SK-N-SH (cell line): Measurements from ENCODE around the gene DPYSL4. TPM values are rescaled to one million over a fixed set of nuclear protein-coding genes. Genes with fewer than 3 reads are reported as not detected.

Experiments
- CTCF ChIA-PET: fragments of 300-600, 350-600 bp; formaldehyde crosslinking; extraction: SDS; loops from one replicate; lab custom pipeline; 2021; lab: Yijun Ruan, JAX
- POLR2A ChIA-PET: fragments of 350-600 bp; sonication (Branson Sonifier 250); formaldehyde crosslinking; extraction: SDS; loops from one replicate; lab custom pipeline; 2020; ENCODE audit warnings: antibody characterized with exemption, inconsistent platforms; lab: Yijun Ruan, JAX
- DNase-seq: peaks from one replicate; pipeline ENCODE4 v3.0.0; 2012
- H2AFZ ChIP-seq: fragments of 200-600 bp; sonication (generic); 2 replicates; pipeline ENCODE4 v1.8.1; 2016; ENCODE audit warnings: antibody characterized with exemption, mild to moderate bottlenecking, low read depth
- H3F3A ChIP-seq: fragments of 200-600 bp; sonication (generic); replicated peaks from 2 replicates; pipeline ENCODE3; 2016; ENCODE audit warnings: antibody characterized with exemption, mild to moderate bottlenecking; ENCODE audit not compliant: insufficient read depth
- H3K27ac ChIP-seq, 2 experiments: fragments of 200-500 bp in 1 of 2; fragments of 200-600 bp in 1 of 2; sonication (Bioruptor generic) in 1 of 2; sonication (generic), shearing (Covaris generic) in 1 of 2; 2 replicates each; pipeline versions ENCODE4 v1.5.1 to v1.6.1; 2014 to 2016; ENCODE audit warnings: low read depth in 2 of 2, inconsistent platforms in 1 of 2, low read length in 1 of 2, mild to moderate bottlenecking in 1 of 2, mixed read lengths in 1 of 2
- H3K27me3 ChIP-seq: fragments of 200-600 bp; sonication (generic), shearing (Covaris generic); 2 replicates; pipeline ENCODE4 v1.6.1; 2016; ENCODE audit warnings: mixed run types; ENCODE audit not compliant: insufficient read depth
- H3K36me3 ChIP-seq, 2 experiments: fragments of 200-500 bp in 1 of 2; fragments of 200-600 bp in 1 of 2; sonication (Bioruptor generic) in 1 of 2; sonication (generic) in 1 of 2; replicated peaks in 1 of 2; 2 replicates each; pipeline versions ENCODE3 to v1.5.1; 2014 to 2016; ENCODE audit warnings: low read length in 1 of 2, mild to moderate bottlenecking in 1 of 2; ENCODE audit not compliant: insufficient read depth in 2 of 2, control insufficient read depth in 1 of 2
- H3K4me1 ChIP-seq, 2 experiments: fragments of 200-500 bp in 1 of 2; fragments of 200-600 bp in 1 of 2; sonication (Bioruptor generic) in 1 of 2; sonication (generic), shearing (Covaris generic) in 1 of 2; 2 replicates each; pipeline versions ENCODE4 v1.5.1 to v1.6.1; 2014 to 2016; ENCODE audit warnings: low read depth in 1 of 2, low read length in 1 of 2, mixed run types in 1 of 2; ENCODE audit not compliant: insufficient read depth in 2 of 2, control insufficient read depth in 1 of 2
- H3K4me2 ChIP-seq: fragments of 200-600 bp; sonication (generic), shearing (Covaris generic); 2 replicates; pipeline ENCODE4 v1.6.1; 2017; ENCODE audit warnings: mixed run types
- H3K4me3 ChIP-seq, 2 experiments: fragments of 200-500 bp in 1 of 2; fragments of 200-600 bp in 1 of 2; sonication (Bioruptor generic) in 1 of 2; sonication (generic), shearing (Covaris generic) in 1 of 2; 2 replicates each; pipeline versions ENCODE4 v1.5.1 to v1.8.1; 2014 to 2016; ENCODE audit warnings: low read depth in 2 of 2, inconsistent platforms in 1 of 2, low read length in 1 of 2, mild to moderate bottlenecking in 1 of 2, mixed read lengths in 1 of 2, moderate library complexity in 1 of 2
- H3K79me2 ChIP-seq: fragments of 200-600 bp; sonication (generic); 2 replicates; pipeline ENCODE4 v1.8.1; 2017; ENCODE audit warnings: mild to moderate bottlenecking; ENCODE audit not compliant: insufficient read depth
- H3K9ac ChIP-seq: fragments of 200-600 bp; sonication (generic); 2 replicates; pipeline ENCODE4 v1.6.1; 2017; ENCODE audit warnings: mixed run types
- H3K9me2 ChIP-seq: fragments of 200-600 bp; sonication (generic); 2 replicates; pipeline ENCODE4 v1.6.1; 2017; ENCODE audit warnings: mixed run types
- H3K9me3 ChIP-seq: fragments of 200-600 bp; sonication (generic); 2 replicates; pipeline ENCODE4 v1.6.1; 2017; ENCODE audit warnings: mixed run types, mild to moderate bottlenecking, moderate library complexity
- H4K20me1 ChIP-seq: fragments of 200-600 bp; sonication (generic); 2 replicates; pipeline ENCODE4 v1.6.1; 2017; ENCODE audit warnings: mild to moderate bottlenecking, mixed run types; ENCODE audit not compliant: insufficient read depth
- CHD2 ChIP-seq: fragments of 150-350 bp; IDR thresholded peaks from 2 replicates; pipeline ENCODE4 v1.6.1; 2018; ENCODE audit warnings: low read length; ENCODE audit not compliant: partially characterized antibody
- EZH2phosphoT487 ChIP-seq: fragments of 200-600 bp; sonication (generic); IDR thresholded peaks from 2 replicates; pipeline ENCODE4 v1.6.1; 2017; ENCODE audit warnings: low read depth, mixed run types, mild to moderate bottlenecking, antibody characterized with exemption, moderate library complexity, borderline replicate concordance
- FOSL2 ChIP-seq: IDR thresholded peaks from 2 replicates; pipeline ENCODE4 v1.4.0; 2012; ENCODE audit warnings: low read depth, mild to moderate bottlenecking, moderate library complexity, borderline replicate concordance
- MXI1 ChIP-seq: IDR thresholded peaks from 2 replicates; pipeline ENCODE4 v1.6.1; 2012; ENCODE audit warnings: mild to moderate bottlenecking, low read depth, low read length, improper control_type of control experiment
- NRF1 ChIP-seq: IDR thresholded peaks from 2 replicates; pipeline ENCODE4 v1.6.1; 2012; ENCODE audit warnings: low read depth, mild to moderate bottlenecking, low read length
- SIN3A ChIP-seq: IDR thresholded peaks from 2 replicates; pipeline ENCODE4 v1.6.1; 2012; ENCODE audit warnings: low read depth, mild to moderate bottlenecking, low read length, moderate library complexity, borderline replicate concordance
- TEAD4 ChIP-seq: IDR thresholded peaks from 2 replicates; pipeline ENCODE4 v1.4.0; 2012; ENCODE audit warnings: mild to moderate bottlenecking, borderline replicate concordance; ENCODE audit not compliant: insufficient read depth
- WGBS: methylation state at CpG from one replicate; pipeline ENCODE4 v1.1.6; 2017; ENCODE audit warnings: low lambda C conversion rate; 5-methylcytosine and 5-hydroxymethylcytosine counted together
- polyA plus RNA-seq, 3 experiments: library from polyadenylated mRNA; depleted of rRNA; stranded (reverse); fragments of >200 nt; gene quantifications; 2 replicates each; pipeline ENCODE4 v1.2.3, GENCODE V29; 2012
- TF ChIP-seq, protein P1 (sequence below): IDR thresholded peaks from 2 replicates; pipeline ENCODE4 v1.4.0; 2012; ENCODE audit warnings: low read depth

DPYSL4 gene
- polyA plus RNA-seq, 1 of the 3 experiments (the other 2 are of a cell fraction) = 21.8 TPM

DNA sequence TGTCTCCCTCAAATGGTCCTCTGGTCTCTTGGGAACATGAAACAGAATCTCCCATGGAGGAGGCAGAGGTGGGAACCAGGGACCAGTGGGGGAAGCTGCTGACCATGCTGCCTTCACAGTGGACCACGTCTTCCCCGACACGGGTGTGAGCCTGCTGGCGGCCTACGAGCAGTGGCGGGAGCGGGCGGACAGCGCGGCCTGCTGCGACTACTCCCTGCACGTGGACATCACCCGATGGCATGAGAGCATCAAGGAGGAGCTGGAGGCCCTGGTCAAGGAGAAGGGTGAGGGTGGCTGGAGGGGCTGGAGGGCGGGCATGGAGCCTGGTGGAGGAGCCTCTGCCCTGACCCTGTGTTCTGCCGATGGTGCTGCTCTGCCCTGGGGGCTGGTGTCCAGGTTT, 8.0 kb downstream of the DPYSL4 start:
- H3F3A ChIP-seq = peaks cover 5% of the 10 kb centered on the region
- H3K79me2 ChIP-seq = peaks cover 3% of the 10 kb centered on the region; the same call in 1 of the 2 replicates
- TF ChIP-seq CHD2 = no peak
- TF ChIP-seq SIN3A = no peak
- no peak for TF ChIP-seq FOSL2
- TF ChIP-seq TEAD4 = no peak
- TF ChIP-seq NRF1 = no peak
- TF ChIP-seq EZH2phosphoT487 = no peak
- H2AFZ ChIP-seq = no peak overlapping the region
- no peak for DNase-seq
- H3K27ac ChIP-seq = no peak overlapping the region
- H3K4me3 ChIP-seq = no peak overlapping the region
- H3K9me2 ChIP-seq = no peaks in the 10 kb centered on the region
- no peak overlapping the region for H3K4me2 ChIP-seq
- H3K9ac ChIP-seq = no peak overlapping the region
- POLR2A ChIA-PET = no interaction called here
- H3K36me3 ChIP-seq = peaks cover 0 to 40% of the 10 kb centered on the region in 2 experiments
- peaks cover 0 to 9% of the 10 kb centered on the region in 2 experiments; a peak in 1 of 4 replicates for H3K4me1 ChIP-seq
- H3K27me3 ChIP-seq = no peaks in the 10 kb centered on the region
- CTCF ChIA-PET = interaction anchor here (0.6 to 1.2 kb wide), 3 partner anchors 12 to 28 kb away, joined by 3 read pairs; no protein-coding TSS in a partner anchor
- H3K9me3 ChIP-seq = no peaks in the 10 kb centered on the region
- peaks cover 30% of the 10 kb centered on the region for H4K20me1 ChIP-seq
- WGBS = 95% methylated on average over 12 of the region's 15 CpGs

DNA sequence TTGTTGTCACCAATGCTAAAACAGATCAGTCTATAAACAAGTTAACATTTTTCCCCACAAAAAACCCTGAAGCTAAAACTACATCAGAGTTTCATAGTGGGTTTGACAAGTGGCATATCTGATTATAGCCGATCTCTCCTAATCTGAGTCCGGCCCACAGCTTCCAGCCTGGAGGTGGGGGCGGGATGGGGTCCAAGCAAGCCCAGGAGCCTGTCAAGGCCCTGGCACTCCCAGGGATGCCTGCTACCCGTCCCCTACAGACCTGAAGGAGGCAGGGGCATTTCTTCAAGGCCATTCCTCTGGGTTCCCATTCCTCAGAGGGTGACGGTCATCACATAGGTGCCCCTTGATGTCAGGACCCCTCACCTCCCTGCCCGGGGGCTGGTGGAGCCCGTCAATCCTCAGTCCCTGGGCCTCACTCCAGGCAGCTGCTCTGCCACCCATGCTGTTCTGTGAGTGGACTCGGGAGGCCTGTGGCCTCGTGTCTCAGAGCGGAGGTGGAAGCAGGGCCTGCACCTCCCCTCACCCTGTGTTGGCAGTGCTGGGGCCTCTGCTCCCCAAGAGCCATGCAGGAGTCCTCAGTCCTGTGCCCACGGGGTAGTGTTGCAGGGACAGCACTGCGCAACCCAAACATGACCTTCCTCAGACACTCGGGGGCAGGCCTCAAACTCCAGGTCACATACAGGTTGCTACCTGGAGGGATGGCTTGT, 8.8 kb downstream of the DPYSL4 start:
- Histone ChIP-seq H2AFZ (no peak overlapping the region), H3K4me2 (no peak overlapping the region), H4K20me1 (peaks cover 22% of the 10 kb centered on the region; the same call in 1 of the 2 replicates), H3K4me1 (peaks cover 0 to 9% of the 10 kb centered on the region in 2 experiments; a peak in 1 of 4 replicates), H3F3A (peaks cover 2% of the 10 kb centered on the region), H3K27ac (no peak overlapping the region; a peak in 1 of 4 replicates), H3K9ac (no peak overlapping the region), H3K9me3 (no peaks in the 10 kb centered on the region), H3K36me3 (peaks cover 0 to 36% of the 10 kb centered on the region in 2 experiments), H3K79me2 (no peaks in the 10 kb centered on the region), H3K27me3 (no peaks in the 10 kb centered on the region), H3K9me2 (no peaks in the 10 kb centered on the region), H3K4me3 (no peak overlapping the region)
- POLR2A ChIA-PET = no interaction called here
- WGBS = 89% methylated on average over 8 of the region's 13 CpGs
- TF ChIP-seq MXI1 (no peak), FOSL2 (no peak)
- TF ChIP-seq, protein P1, sequence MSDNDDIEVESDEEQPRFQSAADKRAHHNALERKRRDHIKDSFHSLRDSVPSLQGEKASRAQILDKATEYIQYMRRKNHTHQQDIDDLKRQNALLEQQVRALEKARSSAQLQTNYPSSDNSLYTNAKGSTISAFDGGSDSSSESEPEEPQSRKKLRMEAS = no peak
- no peak for DNase-seq
- CTCF ChIA-PET = interaction anchor here (0.6 kb wide), 1 partner anchor 12 kb away, joined by 3 read pairs; no protein-coding TSS in a partner anchor
